H1 (cell line): ENCODE measurements around the gene SCAF1.

ENCODE experiments used
- BRCA1 ChIP-seq: IDR thresholded peaks from 2 replicates; pipeline ENCODE4 v1.6.1; 2012; ENCODE audit warnings: low read depth, low read length, improper control_type of control experiment
- CEBPB ChIP-seq: IDR thresholded peaks from 2 replicates; pipeline ENCODE4 v1.6.1; 2012; ENCODE audit warnings: low read depth, low read length
- CTCF ChIP-seq, 3 experiments: IDR thresholded peaks; 1 replicate in 2 of 3; 2 replicates in 1 of 3; pipeline versions ENCODE4 v1.5.1 to v1.6.1; 2011; ENCODE audit warnings: low read length in 3 of 3, mild to moderate bottlenecking in 3 of 3, inconsistent platforms in 2 of 3, low read depth in 1 of 3, moderate library complexity in 1 of 3; ENCODE audit not compliant: insufficient read depth in 1 of 3; ENCODE audit errors: control extremely low read depth in 1 of 3
- EP300 ChIP-seq, 2 experiments: IDR thresholded peaks; 1 replicate in 1 of 2; 2 replicates in 1 of 2; pipeline ENCODE4 v1.6.1; 2011 to 2012; ENCODE audit warnings: low read depth in 2 of 2, low read length in 2 of 2, mild to moderate bottlenecking in 2 of 2, borderline replicate concordance in 1 of 2, inconsistent platforms in 1 of 2, moderate library complexity in 1 of 2
- EZH2 ChIP-seq: fragments of 200-600 bp; sonication (generic); IDR thresholded peaks from 2 replicates; pipeline ENCODE4 v1.7.1; 2012; ENCODE audit warnings: low read depth, mild to moderate bottlenecking, moderate library complexity, low read length, inconsistent platforms; ENCODE audit not compliant: severe bottlenecking
- NRF1 ChIP-seq: IDR thresholded peaks from 2 replicates; pipeline ENCODE4 v1.6.1; 2011; ENCODE audit warnings: mild to moderate bottlenecking, low read depth, low read length, improper control_type of control experiment
- POLR2A ChIP-seq, 2 experiments: IDR thresholded peaks; 1 replicate in 1 of 2; 2 replicates in 1 of 2; pipeline ENCODE4 v1.6.1; 2011; ENCODE audit warnings: low read depth in 2 of 2, low read length in 2 of 2, mild to moderate bottlenecking in 2 of 2; ENCODE audit errors: control extremely low read depth in 1 of 2
- POLR2AphosphoS5 ChIP-seq: IDR thresholded peaks from 2 replicates; pipeline ENCODE4 v1.6.1; 2011; ENCODE audit warnings: low read depth, low read length
- TF ChIP-seq, protein P1 (sequence below): IDR thresholded peaks from 2 replicates; pipeline ENCODE4 v1.6.1; 2011; ENCODE audit warnings: low read length, improper control_type of control experiment
- TF ChIP-seq, protein P2 (sequence below): IDR thresholded peaks from 2 replicates; pipeline ENCODE4 v1.6.1; 2011; ENCODE audit warnings: low read depth, mild to moderate bottlenecking, low read length; ENCODE audit not compliant: insufficient read depth

GRCh38 chr19:49696865-49697264, 54.9 kb downstream of the SCAF1 start:
- TF ChIP-seq CTCF (IDR thresholded peaks at IDR 0.05; ENCODE audit: control extremely low read depth in 1 of 3, insufficient read depth in 1 of 3, low read depth in 1 of 3, low read length in 3 of 3) (no peak), EP300 (IDR thresholded peaks at IDR 0.05; ENCODE audit: borderline replicate concordance in 1 of 2, low read depth in 2 of 2, low read length in 2 of 2) (no peak), POLR2AphosphoS5 (no peak), POLR2A (IDR thresholded peaks at IDR 0.05; ENCODE audit: control extremely low read depth in 1 of 2, low read depth in 2 of 2, low read length in 2 of 2) (no peak), NRF1 (no peak), CEBPB (no peak), EZH2 (no peak), BRCA1 (no peak)
- TF ChIP-seq, protein P1, sequence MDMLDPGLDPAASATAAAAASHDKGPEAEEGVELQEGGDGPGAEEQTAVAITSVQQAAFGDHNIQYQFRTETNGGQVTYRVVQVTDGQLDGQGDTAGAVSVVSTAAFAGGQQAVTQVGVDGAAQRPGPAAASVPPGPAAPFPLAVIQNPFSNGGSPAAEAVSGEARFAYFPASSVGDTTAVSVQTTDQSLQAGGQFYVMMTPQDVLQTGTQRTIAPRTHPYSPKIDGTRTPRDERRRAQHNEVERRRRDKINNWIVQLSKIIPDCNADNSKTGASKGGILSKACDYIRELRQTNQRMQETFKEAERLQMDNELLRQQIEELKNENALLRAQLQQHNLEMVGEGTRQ: no peak
- TF ChIP-seq, protein P2, sequence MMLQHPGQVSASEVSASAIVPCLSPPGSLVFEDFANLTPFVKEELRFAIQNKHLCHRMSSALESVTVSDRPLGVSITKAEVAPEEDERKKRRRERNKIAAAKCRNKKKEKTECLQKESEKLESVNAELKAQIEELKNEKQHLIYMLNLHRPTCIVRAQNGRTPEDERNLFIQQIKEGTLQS: no peak
